ENCODE data around the gene CDK4.
"Not testable (repeated sequence)": the region's sequence is repeated elsewhere in the genome, so short reads cannot be mapped to it uniquely, and the experiment has no call there.

CDK4 gene

DNA sequence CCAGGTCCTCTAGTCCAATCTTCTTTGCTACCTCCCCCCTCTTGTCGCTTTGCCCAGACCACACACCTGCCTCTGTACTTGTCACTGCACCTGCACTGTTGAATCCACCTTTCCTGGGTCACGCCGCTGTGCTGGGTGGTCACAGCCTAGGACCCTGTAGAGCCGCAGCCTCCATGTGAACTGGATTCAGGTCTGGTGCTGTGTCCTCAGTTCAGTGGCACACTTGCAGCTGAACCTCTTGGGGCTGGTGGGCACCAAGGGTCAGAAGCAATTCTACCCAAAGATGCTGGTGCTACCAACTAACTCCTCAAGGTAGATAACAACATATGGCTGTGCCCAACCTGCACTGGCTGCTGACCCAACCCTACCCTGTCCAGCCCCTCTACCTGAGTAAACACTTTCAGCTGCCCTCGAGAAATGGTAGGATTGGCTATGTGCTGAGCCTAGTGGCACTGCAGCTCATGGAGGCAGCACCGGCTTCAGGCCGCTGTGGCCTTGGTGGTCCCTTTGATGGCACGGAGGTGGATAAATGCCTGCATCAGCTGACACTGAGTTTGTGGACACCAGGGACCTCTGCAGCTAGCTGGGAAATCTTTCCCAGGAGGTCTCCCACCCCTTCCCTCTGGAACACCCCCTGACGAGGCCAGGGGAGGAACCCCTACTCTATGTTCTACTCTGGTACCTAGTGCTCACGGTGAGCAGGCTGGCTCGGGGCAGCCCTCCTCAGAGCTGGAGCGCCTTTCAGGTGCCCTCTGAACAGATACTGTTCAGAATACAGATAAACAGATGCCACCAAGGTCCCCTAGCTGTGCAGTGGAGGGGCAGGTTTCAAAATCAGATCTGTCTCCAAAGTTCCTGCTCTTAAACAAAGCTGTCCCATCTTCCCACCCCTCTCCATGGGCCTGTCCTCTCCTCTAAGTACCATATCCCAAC is 27.8 kb downstream of the CDK4 start:
- FAIRE-seq, result no peak

DNA sequence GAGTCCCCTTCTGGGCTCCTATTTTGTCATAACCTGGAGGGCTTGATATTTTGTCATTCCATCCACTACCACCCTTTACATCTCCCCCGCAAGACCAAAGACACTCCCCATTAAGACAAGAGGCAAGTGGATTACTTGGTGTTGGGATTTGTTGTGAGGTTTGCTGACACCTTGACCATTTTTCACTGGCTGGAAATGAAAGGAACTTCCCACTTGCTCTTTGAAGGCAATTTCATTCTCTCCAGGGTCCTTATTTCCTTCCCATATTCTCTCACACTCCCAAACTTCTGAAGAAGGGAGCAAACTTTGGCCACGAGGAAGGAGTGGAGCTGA is 28.5 kb downstream of the CDK4 start:
- FAIRE-seq, result no peak

DNA sequence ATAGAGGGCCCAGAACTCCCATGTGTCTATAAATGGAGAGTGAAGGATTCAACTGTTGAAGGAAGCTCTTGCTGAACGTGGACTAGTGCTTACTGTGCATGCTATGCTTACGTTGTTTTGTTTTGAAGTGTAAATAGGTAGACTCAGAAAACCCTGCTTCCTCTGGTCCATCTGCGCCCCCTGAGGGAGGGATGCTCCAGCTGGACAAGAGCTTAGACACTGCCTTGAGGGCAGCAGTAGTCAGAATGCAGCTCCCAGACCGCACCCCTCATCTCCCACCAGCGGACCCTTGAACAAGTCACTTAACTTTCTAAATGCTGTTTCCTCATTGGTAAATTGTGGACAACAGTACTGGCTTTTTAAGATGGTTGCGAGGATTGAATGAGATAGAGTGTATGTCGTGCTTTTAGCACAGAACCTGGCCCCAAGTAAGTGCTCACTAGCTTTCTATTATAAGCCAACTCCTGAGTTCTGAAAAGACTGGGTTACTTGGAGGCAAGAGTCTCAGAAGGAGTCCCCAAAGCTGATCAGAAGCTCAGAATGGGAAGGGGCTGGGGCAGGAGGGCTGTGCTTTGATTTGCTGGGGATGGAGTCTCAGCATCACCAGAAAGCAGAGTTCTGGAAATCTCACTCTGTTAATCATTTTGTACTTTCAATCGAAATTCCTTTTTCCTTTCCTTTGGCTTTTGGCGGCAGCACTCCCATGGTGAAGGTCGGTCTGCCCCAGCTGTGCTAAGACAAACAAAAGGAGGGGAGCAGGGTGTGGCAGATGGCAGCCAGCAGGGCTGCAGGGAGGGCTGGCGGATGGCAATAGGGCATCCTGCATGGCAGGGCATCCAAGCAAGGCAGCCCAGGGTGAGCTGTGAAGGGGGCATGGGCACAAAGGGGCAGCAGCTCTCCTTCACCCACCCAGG is 29.1 kb downstream of the CDK4 start:
- no peak for FAIRE-seq

DNA sequence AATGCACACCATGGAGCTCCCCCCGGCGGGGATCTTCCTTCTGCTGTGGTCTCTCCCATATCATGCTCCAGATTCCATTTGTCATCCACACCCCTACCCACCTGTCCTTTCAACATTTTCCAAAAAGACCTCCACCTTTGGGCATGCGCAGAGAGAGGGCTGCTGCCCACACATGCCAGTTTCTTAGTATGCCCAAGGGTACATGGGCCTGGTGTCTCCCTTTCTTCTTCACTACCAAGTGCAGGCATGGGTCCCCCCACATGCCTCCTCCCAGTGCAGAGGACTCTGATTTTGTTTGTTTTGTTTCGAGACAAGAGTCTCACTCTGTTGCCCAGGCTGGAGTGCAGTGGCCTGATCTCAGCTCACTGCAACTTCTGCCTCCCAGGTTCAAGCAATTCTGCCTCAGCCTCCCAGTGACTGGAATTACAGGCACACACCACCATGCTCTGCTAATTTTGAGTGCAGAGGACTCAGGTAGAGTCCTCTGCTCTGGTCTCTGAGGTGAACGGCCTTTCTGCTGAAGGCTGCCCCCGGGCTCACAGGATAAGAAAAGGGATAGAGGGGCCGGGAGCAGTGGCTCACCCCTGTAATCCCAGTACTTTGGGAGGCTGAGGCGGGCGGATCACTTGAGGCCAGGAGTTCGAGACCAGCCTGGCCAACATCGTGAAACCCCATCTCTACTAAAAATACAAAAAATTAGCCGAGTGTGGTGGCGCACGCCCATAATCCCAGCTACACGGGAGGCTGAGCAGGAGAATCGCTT is 30.1 kb downstream of the CDK4 start:
- not testable (repeated sequence) for FAIRE-seq

DNA sequence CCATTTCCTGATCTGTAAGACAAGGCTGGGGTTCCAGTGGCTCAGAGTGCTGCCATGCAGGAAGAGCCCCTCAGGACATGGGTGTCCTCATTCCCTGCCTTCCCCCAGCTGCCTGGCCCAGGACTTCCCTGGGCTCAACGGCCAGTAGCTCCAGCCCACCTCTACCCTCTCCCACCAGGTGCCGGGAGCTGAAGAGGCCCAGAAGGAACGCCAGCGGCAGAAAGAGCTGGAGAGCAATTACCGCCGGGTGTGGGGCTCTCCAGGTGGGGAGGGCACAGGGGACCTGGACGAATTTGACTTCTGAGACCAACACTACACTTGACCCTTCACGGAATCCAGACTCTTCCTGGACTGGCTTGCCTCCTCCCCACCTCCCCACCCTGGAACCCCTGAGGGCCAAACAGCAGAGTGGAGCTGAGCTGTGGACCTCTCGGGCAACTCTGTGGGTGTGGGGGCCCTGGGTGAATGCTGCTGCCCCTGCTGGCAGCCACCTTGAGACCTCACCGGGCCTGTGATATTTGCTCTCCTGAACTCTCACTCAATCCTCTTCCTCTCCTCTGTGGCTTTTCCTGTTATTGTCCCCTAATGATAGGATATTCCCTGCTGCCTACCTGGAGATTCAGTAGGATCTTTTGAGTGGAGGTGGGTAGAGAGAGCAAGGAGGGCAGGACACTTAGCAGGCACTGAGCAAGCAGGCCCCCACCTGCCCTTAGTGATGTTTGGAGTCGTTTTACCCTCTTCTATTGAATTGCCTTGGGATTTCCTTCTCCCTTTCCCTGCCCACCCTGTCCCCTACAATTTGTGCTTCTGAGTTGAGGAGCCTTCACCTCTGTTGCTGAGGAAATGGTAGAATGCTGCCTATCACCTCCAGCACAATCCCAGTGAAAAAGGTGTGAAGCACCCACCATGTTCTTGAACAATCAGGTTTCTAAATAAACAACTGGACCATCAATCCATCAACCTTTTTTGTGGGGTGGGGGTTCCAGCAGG is 31.2 kb downstream of the CDK4 start:
- no peak for FAIRE-seq

DNA sequence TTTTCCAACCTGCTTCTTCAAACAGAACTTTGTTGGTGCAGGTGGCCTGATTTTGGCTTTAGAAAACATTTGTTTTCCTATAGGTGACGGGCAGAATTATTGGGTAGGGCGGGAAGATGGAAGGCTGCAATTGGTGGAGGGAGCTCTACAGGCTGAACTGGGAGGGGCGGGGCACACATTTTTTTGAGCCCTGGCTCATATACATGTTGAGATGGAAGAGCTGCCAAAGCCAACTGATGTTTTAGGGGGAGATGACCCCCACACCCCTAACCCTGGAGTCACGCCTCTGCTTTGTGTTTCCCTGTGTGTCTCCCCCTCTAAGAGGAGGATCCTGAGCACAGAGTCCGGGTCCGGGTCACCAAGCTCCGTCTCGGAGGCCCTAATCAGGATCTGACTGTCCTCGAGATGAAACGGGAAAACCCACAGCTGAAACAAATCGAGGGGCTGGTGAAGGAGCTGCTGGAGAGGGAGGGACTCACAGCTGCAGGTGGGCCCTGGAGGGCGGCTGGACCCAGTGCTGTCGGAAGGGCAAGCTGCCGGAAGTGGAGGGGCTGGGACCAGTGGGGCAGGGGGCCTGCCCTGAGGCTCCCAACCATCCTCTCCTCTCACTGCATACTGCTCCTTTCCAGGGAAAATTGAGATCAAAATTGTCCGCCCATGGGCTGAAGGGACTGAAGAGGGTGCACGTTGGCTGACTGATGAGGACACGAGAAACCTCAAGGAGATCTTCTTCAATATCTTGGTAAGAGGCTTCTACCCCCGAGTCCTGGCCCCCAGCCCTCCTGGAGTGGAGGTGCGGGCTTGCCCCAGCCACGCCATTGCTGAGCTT is 32.1 kb downstream of the CDK4 start:
- no peak for FAIRE-seq

DNA sequence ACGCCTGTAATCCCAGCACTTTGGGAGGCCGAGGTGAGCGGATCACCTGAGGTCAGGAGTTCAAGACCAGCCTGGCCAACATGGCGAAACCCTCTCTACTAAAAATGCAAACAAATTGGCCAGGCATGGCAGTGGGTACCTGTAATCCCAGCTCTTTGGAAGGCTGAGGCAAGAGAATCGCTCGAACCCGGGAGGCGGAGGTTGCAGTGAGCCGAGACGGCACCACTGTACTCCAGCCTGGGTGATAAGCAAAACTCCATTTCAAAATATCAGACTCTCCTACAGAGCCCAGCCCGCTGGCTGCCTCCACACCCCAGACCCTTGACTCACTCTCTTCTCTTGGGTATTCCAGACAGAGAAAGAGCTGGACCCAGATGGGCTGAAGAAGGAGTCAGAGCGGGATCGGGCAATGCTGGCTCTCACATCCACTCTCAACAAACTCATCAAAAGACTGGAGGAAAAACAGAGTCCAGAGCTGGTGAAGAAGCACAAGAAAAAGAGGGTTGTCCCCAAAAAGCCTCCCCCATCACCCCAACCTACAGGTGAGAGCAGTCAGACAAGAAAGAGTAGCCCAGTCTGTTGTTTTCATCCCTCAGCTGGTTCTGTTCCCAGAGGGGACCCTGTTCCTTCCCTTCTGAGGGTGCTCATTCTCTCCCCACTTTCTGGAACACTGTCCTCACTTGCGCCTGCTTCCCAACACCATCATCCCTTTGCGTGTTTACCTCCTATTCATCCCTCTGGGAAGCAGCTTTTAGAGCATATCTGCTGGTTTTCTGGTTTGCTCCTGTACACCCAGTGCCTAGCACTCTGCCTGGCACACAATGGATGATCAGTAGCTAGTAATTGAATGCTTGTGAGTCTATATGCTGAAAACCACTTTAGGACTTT is 33.2 kb downstream of the CDK4 start:
- FAIRE-seq, result no peak

DNA sequence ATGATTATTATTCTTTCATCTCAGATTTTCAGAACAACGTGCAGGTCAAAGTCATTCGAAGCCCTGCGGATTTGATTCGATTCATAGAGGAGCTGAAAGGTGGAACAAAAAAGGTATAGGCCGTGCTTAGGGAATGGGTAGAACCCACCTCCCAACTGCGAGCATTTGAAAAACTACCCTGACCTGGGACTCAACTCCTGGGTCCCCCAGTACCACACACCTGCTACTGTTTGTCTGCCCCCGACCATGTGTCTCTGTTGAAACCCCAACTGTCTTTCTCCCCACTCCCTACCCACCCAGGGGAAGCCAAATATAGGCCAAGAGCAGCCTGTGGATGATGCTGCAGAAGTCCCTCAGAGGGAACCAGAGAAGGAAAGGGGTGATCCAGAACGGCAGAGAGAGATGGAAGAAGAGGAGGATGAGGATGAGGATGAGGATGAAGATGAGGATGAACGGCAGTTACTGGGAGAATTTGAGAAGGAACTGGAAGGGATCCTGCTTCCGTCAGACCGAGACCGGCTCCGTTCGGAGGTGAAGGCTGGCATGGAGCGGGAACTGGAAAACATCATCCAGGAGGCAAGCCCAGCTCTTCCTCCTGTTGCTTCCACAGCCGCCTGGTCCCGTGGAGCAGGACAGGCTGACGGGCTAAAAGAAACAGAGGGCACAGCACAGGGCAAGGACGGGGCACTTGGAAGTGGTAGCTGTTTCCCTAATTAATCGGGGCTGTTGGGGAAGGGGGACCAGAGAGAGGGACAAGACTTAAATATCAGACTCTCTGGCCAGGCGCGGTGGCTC is 34.1 kb downstream of the CDK4 start:
- FAIRE-seq, result no peak

DNA sequence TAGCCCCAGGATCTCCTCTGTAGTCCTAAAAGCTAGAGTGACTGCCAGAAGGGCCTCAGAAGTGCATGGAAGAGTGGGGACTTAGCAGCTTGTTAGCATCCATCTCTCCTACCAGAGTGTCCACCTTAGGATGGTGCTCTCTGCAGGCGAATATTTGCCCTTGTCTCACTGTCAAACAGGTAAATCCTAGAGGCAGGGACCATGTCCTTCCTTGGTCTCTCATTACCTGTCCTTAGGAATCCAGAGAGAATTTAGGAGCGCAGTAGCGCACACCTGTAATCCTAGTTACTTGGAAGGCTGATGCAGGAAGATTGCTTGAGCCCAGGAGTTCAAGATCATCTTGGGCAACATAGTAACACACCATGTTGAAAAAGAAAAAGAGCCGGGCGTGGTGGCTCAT is 35.0 kb downstream of the CDK4 start:
- FAIRE-seq, result no peak

DNA sequence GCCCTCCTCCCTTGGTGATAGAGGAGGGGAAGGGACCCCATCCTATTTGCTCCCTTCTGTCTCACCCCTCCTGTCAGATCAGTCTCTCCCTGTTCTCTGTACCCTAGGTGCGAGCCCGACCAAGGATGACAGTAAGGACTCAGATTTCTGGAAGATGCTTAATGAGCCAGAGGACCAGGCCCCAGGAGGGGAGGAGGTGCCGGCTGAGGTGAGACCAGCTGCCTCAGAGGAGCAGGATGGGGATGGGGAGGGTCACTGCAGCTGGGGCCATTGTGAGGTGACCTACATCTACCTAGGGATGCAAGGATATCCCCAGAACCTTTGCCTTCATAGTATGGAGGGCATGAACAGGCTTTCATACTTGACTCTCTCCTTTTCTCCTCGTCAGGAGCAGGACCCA is 35.8 kb downstream of the CDK4 start:
- no peak for FAIRE-seq

DNA sequence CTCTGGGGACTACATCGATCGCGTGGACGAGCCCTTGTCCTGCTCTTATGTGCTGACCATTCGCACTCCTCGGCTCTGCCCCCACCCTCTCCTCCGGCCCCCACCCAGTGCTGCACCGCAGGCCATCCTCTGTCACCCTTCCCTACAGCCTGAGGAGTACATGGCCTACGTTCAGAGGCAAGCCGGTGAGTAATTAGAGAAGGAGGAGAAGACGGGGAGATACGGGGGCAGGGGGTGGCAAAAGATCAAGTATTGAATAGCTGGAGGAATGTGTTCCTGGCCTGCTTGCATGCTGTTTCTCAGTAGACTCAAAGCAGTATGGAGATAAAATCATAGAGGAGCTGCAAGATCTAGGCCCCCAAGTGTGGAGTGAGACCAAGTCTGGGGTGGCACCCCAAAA is 36.3 kb downstream of the CDK4 start:
- no peak for FAIRE-seq

DNA sequence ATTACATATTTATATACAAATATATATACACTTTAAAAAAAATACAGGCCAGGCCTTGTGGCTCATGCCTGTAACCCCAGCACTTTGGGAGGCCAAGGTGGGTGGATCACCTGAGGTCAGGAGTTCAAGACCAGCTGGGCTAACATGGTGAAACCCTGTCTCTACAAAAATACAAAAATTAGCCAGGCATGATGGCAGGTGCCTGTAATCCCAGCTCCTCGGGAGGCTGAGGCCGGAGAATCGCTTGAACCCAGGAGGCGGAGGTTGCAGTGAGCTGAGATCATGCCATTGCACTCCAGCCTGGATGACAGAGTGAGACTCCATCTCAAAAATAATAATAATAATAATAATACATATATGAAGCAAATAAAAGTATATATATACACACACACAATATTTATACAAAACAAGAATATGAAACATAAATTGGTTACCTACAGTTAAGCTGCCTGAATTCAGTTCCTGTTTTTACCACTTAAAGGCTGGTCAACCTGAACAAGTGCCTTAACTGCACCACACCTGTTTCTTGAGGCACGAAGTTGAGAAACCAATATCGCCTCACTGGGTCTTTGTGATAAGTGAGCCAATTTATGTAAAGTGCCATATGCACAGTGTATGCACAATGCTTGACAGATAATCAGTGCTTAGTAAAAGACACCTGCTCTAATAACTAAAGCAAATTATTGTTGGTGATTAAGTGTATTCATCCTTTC is 36.9 kb downstream of the CDK4 start:
- not testable (repeated sequence) for FAIRE-seq

DNA sequence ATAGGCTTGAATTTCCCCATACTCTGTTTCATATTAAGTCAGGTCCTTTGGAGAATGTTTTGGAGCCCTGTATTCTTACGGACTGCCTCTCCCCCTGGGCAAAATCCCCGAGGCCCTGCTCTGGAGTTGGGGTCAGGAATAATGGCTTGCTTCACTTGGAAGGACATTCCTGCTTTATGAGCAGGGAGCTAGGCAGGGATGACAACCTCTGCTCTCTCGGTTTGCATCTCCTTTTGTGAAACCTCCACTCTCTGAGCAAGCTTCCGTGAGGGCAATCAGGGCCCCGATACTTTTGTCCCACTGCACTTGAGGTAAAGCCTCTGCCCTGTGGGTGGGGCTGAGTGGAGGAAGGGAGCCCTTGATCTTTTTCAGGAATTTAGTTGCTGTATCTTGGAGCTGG is 38.9 kb downstream of the CDK4 start:
- FAIRE-seq, result no peak

DNA sequence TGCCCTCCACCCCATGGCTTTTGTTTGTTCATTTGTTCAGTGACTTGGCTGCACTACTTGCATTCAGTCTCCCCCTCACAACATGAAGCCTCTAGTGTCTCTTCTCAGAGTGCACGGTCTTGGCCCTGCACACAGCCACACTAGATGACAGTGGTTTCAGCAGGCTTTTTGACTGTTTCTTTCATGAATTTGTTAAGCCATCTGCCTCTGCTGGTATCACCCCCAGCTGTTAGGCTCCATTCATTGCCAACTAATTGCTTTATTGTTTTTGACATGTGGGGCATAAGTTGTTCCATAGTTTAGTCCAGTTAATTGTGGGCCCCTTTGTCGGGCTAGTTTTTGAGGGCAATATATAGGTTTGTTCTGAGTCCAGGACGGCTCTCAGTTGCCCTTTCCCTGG is 39.4 kb downstream of the CDK4 start:
- FAIRE-seq, result no peak

DNA sequence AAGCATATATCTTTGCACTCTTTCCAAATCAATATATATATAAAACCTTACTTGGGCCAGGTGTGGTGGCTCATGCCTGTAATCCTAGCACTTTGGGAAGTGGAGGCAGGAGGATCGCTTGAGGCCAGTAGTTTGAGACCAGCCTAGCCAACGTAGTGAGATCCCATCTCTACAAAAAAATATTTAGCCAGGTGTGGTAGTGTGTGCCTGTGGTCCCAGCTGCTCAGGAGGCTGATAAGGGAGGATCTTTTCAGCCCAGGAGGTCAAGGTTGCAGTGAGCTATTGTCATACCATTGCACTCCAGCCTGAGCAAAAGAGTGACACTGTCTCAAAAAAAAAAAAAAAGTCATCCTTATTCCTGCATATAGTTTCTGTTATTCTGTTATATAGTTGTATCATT is 43.8 kb downstream of the CDK4 start:
- no peak for FAIRE-seq

DNA sequence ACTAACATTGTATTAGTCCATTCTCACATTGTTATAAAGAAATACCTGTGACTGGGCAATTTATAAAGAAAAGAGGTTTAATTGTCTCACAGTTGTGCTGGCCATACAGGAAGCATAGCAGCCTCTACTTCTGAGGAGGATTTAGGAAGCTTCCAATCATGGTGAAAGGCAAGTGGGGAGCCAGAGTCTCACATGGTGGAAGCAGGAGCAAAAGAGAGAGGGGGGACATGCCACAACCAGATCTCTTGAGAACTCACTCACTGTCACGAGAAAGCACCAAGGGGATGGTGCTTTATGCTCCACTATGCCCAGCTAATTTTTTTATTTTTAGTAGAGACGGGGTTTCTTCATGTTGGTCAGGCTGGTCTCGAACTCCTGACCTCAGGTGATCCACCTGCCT is 44.9 kb downstream of the CDK4 start:
- FAIRE-seq, result no peak

DNA sequence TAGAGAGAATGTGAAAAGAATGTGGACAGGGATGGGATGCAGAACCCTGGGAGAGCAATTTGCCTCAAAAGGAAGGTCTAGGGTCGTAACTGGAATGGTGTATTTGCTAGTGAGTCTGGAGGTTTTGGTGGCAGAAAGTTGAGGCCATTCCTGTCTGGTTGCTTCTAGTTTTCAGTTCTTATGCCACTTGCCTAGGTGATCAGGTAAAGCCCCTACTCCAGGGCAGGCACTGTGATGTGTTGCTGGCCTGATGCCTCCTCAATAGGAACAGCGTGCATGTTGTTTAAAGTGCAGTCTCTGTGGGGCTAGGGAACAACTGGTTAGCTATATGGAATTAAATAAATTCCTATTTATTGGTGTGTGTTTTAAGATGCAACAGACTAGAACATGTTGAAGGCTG is 51.8 kb downstream of the CDK4 start:
- FAIRE-seq, result no peak

DNA sequence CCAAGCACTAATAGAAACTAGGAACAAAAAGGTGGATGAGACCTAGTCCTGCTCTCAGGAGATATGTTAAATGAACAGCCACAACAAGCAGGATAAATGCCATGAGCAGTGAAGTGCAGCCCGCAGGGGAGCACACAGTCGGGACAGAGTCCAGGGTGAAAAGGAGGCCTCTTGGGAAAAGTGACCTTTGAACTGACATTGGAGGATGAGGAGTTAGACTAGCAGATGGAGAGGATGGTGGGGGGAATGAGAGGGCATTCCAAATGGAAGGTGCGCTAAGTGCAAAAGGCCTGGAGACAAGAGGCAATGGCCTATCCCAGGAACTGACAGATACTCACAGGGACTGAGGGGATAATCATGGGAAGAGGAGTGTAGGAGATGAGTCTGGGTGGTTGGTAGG is 53.7 kb downstream of the CDK4 start:
- FAIRE-seq, result no peak
